ENCODE measurements around the gene ITGB8. TPM values are rescaled to one million over a fixed set of nuclear protein-coding genes. Genes with fewer than 3 reads are reported as not detected.

Gene ITGB8
- total and polyA plus RNA-seq, 2 of the 4 experiments (the other 2 are of a cell fraction) = 2.6 to 10.2 TPM

- H3K9ac ChIP-seq (ENCODE audit: low read depth, low read length) = no peak overlapping the region
- TF ChIP-seq RFX5 (IDR thresholded peaks at IDR 0.05; ENCODE audit: low read depth, low read length) = no peak
- no peak for TF ChIP-seq MAZ (IDR thresholded peaks at IDR 0.05; ENCODE audit: borderline replicate concordance, low read depth, low read length)
- TF ChIP-seq USF2 (IDR thresholded peaks at IDR 0.05; ENCODE audit: low read depth, low read length) = no peak
- no peak for TF ChIP-seq CTCF (conservative IDR thresholded peaks at IDR 0.05; ENCODE audit: low read depth, low read length)
- no peak for TF ChIP-seq FOS (IDR thresholded peaks at IDR 0.05; ENCODE audit: low read depth, low read length)
- TF ChIP-seq RCOR1 (IDR thresholded peaks at IDR 0.05; ENCODE audit: insufficient replicate concordance, low read length) = no peak
- no peak for TF ChIP-seq CHD1 (IDR thresholded peaks at IDR 0.05; ENCODE audit: low read depth, low read length)
- no peak for TF ChIP-seq MAFK (IDR thresholded peaks at IDR 0.05; ENCODE audit: low read depth, low read length)
- no peak for TF ChIP-seq ELK1 (IDR thresholded peaks at IDR 0.05; ENCODE audit: borderline replicate concordance, low read depth, low read length)
- TF ChIP-seq CEBPB (IDR thresholded peaks at IDR 0.05; ENCODE audit: low read depth, low read length) = no peak
- no peak for TF ChIP-seq SMC3 (IDR thresholded peaks at IDR 0.05; ENCODE audit: low read depth, low read length)
- no peak for TF ChIP-seq BHLHE40 (IDR thresholded peaks at IDR 0.05; ENCODE audit: low read depth, low read length)
- no peak for TF ChIP-seq MXI1 (IDR thresholded peaks at IDR 0.05; ENCODE audit: borderline replicate concordance, low read depth, low read length)
- TF ChIP-seq NFE2L2 (IDR thresholded peaks at IDR 0.05; ENCODE audit: low read depth, low read length) = no peak
- TF ChIP-seq RAD21 (IDR thresholded peaks at IDR 0.05; ENCODE audit: low read length) = no peak
- no peak for TF ChIP-seq POLR2A (IDR thresholded peaks at IDR 0.05; ENCODE audit: low read depth, low read length)
- H3K9me3 ChIP-seq (ENCODE audit: control insufficient read depth, insufficient read depth, low read length) = no peaks in the 10 kb centered on the region
- H3K4ac ChIP-seq (ENCODE audit: low read depth, low read length) = no peak overlapping the region
- no peak overlapping the region for H3K23ac ChIP-seq (ENCODE audit: low read depth, low read length)
- H2BK5ac ChIP-seq (ENCODE audit: low read depth, low read length, poor library complexity, severe bottlenecking) = no peak overlapping the region
- no peaks in the 10 kb centered on the region for H3K9me1 ChIP-seq (ENCODE audit: insufficient read depth, low read length)
- no peak overlapping the region for H3K4me3 ChIP-seq (ENCODE audit: insufficient read depth, low read depth, low read length)
- H2BK120ac ChIP-seq (ENCODE audit: low read depth, low read length) = no peak overlapping the region
- no peaks in the 10 kb centered on the region for H3K36me3 ChIP-seq (ENCODE audit: control insufficient read depth, insufficient read depth, low read length)
- no peak overlapping the region for H2AFZ ChIP-seq (replicated peaks; ENCODE audit: low read length, poor library complexity)
- BruUV-seq (replicated peaks) = no TSS peak
- no peaks in the 10 kb centered on the region for H4K20me1 ChIP-seq (ENCODE audit: insufficient read depth, low read length)
- intact Hi-C loops (cut with micrococcal nuclease) = no loop called here
- no peaks in the 10 kb centered on the region for H3K4me1 ChIP-seq (ENCODE audit: control insufficient read depth, insufficient read depth, low read length)
- no peak overlapping the region for H3K4me2 ChIP-seq (ENCODE audit: low read depth, low read length)
- no peak overlapping the region for H4K5ac ChIP-seq (ENCODE audit: low read depth, low read length)
- WGBS, 2 experiments (ENCODE audit: extremely low coverage in 2 of 2, insufficient read length in 1 of 2) = no CpG with 5 or more reads among the region's 2 CpGs
- DNase-seq (no peak), ATAC-seq (ENCODE audit: low read depth) (no peak)
- H3K27ac ChIP-seq (ENCODE audit: insufficient read depth, low read length) = no peak overlapping the region
- no peaks in the 10 kb centered on the region for H3K79me1 ChIP-seq (ENCODE audit: low read depth in 1 of 2, low read length in 2 of 2)
- no peak overlapping the region for H3K14ac ChIP-seq (replicated peaks; ENCODE audit: low read depth, low read length)
- no peak overlapping the region for H3K18ac ChIP-seq (ENCODE audit: low read depth, low read length)
- no peak overlapping the region for H2AK9ac ChIP-seq (replicated peaks; ENCODE audit: low read depth, low read length, poor library complexity)
- no peak overlapping the region for H2AK5ac ChIP-seq (ENCODE audit: low read depth, low read length)
- ChIA-PET CTCF (interaction anchor here (0.5 kb wide), 1 partner anchor 530 kb away, joined by 3 read pairs; no protein-coding TSS in a partner anchor), POLR2A (ENCODE audit: unreplicated experiment) (no interaction called here)
- no peak overlapping the region for H3K56ac ChIP-seq (ENCODE audit: extremely low read depth, insufficient read depth, low read length)
- no peak overlapping the region for H4K91ac ChIP-seq (ENCODE audit: insufficient read depth, low read depth, low read length)
- H3K27me3 ChIP-seq (ENCODE audit: control insufficient read depth, insufficient read depth, low read length) = no peaks in the 10 kb centered on the region
- no peak overlapping the region for H2BK15ac ChIP-seq (ENCODE audit: low read depth, low read length)
- in situ Hi-C loops (cut with MboI; ENCODE audit: low sequenced_read_pairs) = no loop called here
- no peak overlapping the region for H2BK20ac ChIP-seq (ENCODE audit: low read depth, low read length)
- dilution Hi-C loops (cut with HindIII; ENCODE audit: low sequenced_read_pairs, unreplicated experiment) = no loop called here
- no peak overlapping the region for H4K8ac ChIP-seq (ENCODE audit: low read depth in 2 of 2, low read length in 2 of 2)
These were observed 42.7 kb upstream of the ITGB8 start for GRCh38 chr7:20288036-20288435.

Measured in IMR-90 (cell line).